Measurements from ENCODE around the gene HRCT1.
"Not testable (repeated sequence)": the region's sequence is repeated elsewhere in the genome, so short reads cannot be mapped to it uniquely, and the experiment has no call there.

HRCT1 gene

DNA sequence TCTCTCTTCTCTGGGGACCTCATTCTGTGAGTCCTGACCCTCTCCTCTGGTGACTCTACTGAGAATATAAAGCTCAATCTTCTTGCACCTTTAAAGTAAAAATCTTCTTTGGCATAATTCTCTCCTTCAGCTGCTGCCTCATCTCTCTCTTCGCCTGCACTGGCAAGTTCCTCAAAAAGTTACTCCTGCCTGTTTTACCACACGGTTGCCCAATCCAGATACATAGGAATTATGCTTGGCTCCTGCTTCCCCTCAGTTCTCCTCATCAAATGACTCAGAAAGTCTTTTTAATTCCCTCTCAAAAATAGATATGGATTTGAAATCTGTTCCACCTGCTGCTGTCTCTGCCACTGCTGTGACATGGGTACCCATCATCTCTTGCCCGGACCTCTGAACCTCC lies 14.4 kb upstream of the HRCT1 start:
- TF ChIP-seq, protein P1, sequence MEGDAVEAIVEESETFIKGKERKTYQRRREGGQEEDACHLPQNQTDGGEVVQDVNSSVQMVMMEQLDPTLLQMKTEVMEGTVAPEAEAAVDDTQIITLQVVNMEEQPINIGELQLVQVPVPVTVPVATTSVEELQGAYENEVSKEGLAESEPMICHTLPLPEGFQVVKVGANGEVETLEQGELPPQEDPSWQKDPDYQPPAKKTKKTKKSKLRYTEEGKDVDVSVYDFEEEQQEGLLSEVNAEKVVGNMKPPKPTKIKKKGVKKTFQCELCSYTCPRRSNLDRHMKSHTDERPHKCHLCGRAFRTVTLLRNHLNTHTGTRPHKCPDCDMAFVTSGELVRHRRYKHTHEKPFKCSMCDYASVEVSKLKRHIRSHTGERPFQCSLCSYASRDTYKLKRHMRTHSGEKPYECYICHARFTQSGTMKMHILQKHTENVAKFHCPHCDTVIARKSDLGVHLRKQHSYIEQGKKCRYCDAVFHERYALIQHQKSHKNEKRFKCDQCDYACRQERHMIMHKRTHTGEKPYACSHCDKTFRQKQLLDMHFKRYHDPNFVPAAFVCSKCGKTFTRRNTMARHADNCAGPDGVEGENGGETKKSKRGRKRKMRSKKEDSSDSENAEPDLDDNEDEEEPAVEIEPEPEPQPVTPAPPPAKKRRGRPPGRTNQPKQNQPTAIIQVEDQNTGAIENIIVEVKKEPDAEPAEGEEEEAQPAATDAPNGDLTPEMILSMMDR (IDR thresholded peaks at IDR 0.05; ENCODE audit: low read depth, low read length, missing control alignments), result no peak
- no peak overlapping the region for H3K4me3 ChIP-seq (replicated peaks; ENCODE audit: low read depth, low read length)
- DNase-seq (ENCODE audit: extremely low read depth, low read depth), result no peak

DNA sequence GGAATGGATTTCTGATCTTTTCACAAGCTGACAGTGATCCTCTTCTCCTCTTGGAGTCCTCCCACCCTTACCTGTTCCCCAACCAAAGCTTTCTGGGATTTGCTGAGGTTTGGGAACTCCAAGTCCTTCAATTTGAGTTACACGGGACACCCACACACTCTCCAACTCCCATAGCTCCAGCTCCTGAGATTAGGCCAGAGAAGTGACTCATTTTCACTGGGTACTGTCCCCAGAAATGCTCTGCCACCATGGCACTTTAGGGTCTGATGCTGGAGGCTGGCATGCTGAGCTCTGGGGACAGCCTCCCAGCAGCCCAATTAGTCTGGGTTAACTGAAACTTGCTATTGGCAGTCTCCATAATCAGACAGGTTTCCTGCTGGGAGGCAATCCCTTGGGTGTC lies 14.0 kb upstream of the HRCT1 start:
- no peak overlapping the region for H3K4me3 ChIP-seq (replicated peaks; ENCODE audit: low read depth, low read length)
- TF ChIP-seq, protein P1 (IDR thresholded peaks at IDR 0.05; ENCODE audit: low read depth, low read length, missing control alignments), result no peak
- DNase-seq (ENCODE audit: extremely low read depth, low read depth), result no peak

DNA sequence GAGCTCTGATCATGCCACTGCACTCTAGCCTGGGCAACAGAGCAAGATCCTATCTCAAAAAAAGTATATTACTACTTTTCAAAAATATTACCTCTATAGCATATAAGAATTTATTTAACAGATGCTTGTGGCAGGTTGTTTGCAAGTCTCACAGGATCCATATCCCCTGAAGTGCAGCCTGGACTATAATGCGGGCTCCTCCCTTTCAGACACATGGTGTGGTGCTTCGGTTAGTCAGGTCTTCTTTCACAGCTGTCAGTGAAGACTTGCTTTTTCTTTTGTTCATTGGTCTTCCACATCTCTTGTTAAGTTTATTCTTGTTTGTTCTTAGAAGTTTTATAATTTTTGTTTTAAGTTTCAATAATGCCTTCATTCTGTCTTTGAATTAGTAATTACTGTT lies 9.4 kb upstream of the HRCT1 start:
- H3K4me3 ChIP-seq (replicated peaks; ENCODE audit: low read depth, low read length), result no peak overlapping the region
- DNase-seq (ENCODE audit: extremely low read depth, low read depth), result no peak
- TF ChIP-seq, protein P1 (IDR thresholded peaks at IDR 0.05; ENCODE audit: low read depth, low read length, missing control alignments), result no peak

DNA sequence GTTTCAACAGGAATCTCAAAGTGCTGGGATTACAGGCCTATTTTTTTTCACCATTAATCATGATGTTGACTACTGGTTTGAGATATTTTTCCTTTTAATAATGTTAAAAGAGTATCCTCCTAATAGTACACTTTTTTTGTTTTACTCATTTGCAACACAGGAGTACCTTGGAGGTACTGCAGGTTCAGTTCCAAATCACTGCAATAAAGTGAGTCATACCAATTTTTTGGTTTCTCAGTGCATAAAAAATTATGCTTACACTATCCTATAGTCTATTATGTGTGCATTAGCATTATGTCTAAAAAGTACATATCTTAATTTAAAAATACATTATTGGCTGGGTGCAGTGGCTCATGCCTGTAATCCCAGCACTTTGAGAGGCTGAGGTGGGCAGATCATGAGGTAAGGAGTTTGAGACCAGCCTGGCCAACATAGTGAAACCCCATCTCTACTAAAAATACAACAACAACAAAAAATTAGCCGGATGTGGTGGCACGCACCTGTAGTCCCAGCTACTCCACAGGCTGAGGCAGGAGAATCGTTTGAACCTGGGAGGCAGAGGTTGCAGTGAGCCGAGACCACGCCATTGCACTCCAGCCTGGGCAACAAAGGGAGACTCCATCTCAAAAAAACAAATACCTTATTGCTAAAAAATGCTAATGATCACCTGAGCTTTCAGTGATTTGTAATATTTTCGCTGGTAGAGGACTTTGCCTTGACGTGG lies 8.5 kb upstream of the HRCT1 start:
- DNase-seq (ENCODE audit: extremely low read depth, low read depth); H3K4me3 ChIP-seq (replicated peaks; ENCODE audit: low read depth, low read length): not testable (repeated sequence)

DNA sequence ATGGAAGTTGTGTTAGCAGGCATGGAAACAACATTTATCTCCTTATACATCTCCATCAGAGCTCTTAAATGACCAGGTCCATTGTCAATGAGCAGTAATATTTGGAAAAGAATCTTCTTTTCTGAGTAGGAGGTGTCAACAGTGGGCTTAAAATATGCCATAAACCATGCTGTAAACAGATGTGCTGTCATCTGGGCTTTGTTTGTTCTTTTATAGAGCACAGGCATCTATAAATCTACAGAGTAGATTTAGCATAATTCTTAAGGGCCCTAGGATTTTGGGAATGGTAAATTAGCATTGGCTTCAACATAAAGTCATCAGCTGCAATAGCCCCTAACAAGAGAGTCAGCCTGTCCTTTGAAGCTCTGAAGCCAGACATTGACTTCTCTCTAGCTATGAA lies 7.7 kb upstream of the HRCT1 start:
- H3K4me3 ChIP-seq (replicated peaks; ENCODE audit: low read depth, low read length), result no peak overlapping the region
- TF ChIP-seq, protein P1 (IDR thresholded peaks at IDR 0.05; ENCODE audit: low read depth, low read length, missing control alignments), result no peak
- DNase-seq (ENCODE audit: extremely low read depth, low read depth), result no peak

DNA sequence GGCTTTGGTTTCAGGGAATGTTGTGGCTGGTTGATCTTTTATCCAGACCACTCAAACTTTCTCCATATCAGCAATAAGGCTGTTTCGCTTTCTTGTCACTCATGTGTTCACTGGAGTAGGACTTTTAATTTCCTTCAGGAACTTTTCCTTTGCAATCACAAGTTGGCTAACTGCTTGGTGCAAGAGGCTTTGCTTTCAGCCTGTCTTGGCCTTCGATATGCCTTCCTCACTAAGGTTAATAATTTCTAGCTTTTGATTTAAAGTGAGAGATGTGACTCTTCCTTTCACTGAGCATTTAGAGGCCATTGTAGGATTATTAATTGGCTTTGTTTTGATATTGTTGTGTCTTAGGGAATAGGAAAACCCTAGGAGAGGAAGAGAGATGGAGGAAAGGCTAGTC lies 7.0 kb upstream of the HRCT1 start:
- no peak for DNase-seq (ENCODE audit: extremely low read depth, low read depth)
- no peak overlapping the region for H3K4me3 ChIP-seq (replicated peaks; ENCODE audit: low read depth, low read length)
- TF ChIP-seq, protein P1 (IDR thresholded peaks at IDR 0.05; ENCODE audit: low read depth, low read length, missing control alignments), result no peak

DNA sequence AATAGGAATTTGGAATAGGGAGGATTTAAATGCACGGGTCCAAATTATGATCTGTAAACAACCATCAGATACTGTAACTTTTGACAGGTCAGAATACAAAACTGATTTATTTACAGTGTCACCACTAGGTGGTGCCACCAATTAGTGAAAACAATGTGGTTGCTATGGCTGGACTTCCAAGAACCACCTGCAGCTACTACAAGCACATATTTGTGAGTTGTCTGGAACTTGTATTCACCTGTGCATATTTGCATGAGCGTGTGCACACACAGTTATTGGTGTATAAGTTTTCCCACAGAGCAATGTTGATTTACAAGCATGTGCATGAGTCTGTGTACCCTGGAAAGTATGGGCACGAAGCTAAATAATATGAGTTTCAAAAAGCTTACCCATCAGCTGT lies 3.0 kb upstream of the HRCT1 start:
- H3K4me3 ChIP-seq (replicated peaks; ENCODE audit: low read depth, low read length), result no peak overlapping the region
- DNase-seq (ENCODE audit: extremely low read depth, low read depth), result peak; percentile 22
- TF ChIP-seq, protein P1 (IDR thresholded peaks at IDR 0.05; ENCODE audit: low read depth, low read length, missing control alignments), result peak; percentile 45
